Fibroblast of gingiva (primary cell): Measurements from ENCODE around the gene RRAD.
"Not testable (repeated sequence)": the region's sequence is repeated elsewhere in the genome, so short reads cannot be mapped to it uniquely, and the experiment has no call there.

Experiments
- DNase-seq: peaks from one replicate; pipeline ENCODE4 v3.0.0-alpha.2; 2011; ENCODE audit warnings: low read depth

The RRAD gene

GRCh38 chr16:66925322-66925840 is at the start of gene RRAD:
TSS of gene RRAD (minus strand) at chr16:66925535. CDS start at chr16:66925179, 356 bp downstream.
- no peak for DNase-seq

GRCh38 chr16:66974932-66975246 is 49.6 kb upstream of the RRAD start:
- not testable (repeated sequence) for DNase-seq

- DNase-seq, result not testable (repeated sequence)
Observed at GRCh38 chr16:66974156-66974931, 49.0 kb upstream of the RRAD start.

- DNase-seq, result no peak
Observed at GRCh38 chr16:66973716-66974115, 48.4 kb upstream of the RRAD start.

GRCh38 chr16:66972983-66973382 is 47.6 kb upstream of the RRAD start:
- DNase-seq, result no peak

GRCh38 chr16:66970775-66971720 is 45.7 kb upstream of the RRAD start:
- DNase-seq, result no peak

- DNase-seq, result no peak
Observed at GRCh38 chr16:66968847-66969246, 43.5 kb upstream of the RRAD start.

- DNase-seq, result no peak
Observed at GRCh38 chr16:66964049-66964448, 38.7 kb upstream of the RRAD start.

GRCh38 chr16:66961914-66962313 is 36.6 kb upstream of the RRAD start:
- DNase-seq, result no peak

- peak; percentile 48 for DNase-seq
Observed at GRCh38 chr16:66961065-66961744, 35.9 kb upstream of the RRAD start, which contains the start of gene CES3. TSS of gene CES3 (plus strand) at chr16:66961266. CDS start at chr16:66961308, 42 bp downstream.

- DNase-seq, result no peak
Observed at GRCh38 chr16:66960270-66960669, 34.9 kb upstream of the RRAD start.

GRCh38 chr16:66959704-66960161 is 34.4 kb upstream of the RRAD start:
- peak; percentile 39 for DNase-seq

- DNase-seq, result no peak
Observed at GRCh38 chr16:66958857-66959703, 33.7 kb upstream of the RRAD start.

- DNase-seq, result not testable (repeated sequence)
Observed at GRCh38 chr16:66956154-66956457, 30.8 kb upstream of the RRAD start.

GRCh38 chr16:66955363-66956153 is 30.2 kb upstream of the RRAD start:
- DNase-seq, result not testable (repeated sequence)

GRCh38 chr16:66954097-66954659 is 28.8 kb upstream of the RRAD start:
- peak; percentile 58 for DNase-seq

- no peak for DNase-seq
Observed at GRCh38 chr16:66953462-66954096, 28.2 kb upstream of the RRAD start.

- DNase-seq, result no peak
Observed at GRCh38 chr16:66952430-66953110, 27.2 kb upstream of the RRAD start.
